Hepatic stellate cell (primary cell): ENCODE data around the gene CKMT2.

Experiments used
- DNase-seq: peaks from one replicate; pipeline ENCODE4 v3.0.0; 2011; ENCODE audit warnings: low spot score

Gene CKMT2

DNA sequence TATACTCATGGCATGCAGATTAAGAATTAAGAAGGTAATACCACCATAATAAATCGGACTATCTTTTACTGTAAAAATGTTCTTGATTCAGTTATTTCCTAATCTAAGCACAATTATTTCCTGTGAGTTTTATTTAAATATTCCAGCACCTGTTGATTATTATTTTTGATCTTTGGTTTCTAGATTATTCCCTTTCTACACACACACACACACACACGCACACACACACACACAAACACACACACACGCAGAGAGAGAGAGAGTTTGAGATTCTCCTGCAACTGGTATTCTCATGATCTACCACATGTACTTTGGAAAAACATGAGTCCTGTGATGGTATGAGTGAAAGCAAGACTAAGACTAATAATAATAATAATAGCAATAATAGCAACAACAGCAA lies 17.0 kb upstream of the CKMT2 start:
- no peak for DNase-seq

DNA sequence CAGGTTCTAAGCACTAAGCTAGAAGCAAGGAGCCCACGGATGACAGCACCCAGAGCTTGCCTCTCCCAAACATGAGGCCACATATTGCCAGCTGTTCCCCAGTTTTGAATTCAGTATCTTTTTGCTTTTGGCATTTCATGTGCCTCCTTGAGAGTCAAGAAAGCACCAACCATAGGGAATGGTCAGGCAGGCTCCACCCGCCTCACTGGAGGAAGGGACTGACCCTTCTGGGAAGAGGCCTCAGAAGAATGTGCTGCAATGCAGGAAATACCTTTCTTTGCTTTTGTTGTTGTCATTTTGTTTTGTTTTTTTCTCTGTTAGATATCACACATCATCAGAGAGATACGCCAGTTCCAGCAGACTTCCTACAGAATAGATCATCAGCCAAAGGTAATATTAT lies 13.7 kb upstream of the CKMT2 start:
- no peak for DNase-seq

DNA sequence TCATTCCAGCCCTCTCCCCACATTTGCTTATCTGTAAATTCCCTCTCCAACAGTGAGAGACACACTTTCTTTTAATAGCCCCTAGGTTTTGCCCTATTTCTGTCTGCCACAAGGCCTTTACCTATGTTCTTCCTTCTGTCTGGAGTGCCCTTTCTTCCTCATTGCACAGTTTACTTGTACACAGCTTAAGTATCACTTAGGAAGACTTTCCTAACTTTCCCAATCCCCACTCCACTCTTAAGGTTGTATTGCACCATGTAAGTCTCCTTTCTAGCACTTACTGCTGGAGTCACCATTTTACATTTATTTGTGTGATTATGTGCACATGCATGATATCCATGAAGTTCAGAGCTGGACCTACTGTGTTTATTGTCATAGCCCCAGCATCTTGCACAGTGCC lies 10.8 kb upstream of the CKMT2 start:
- DNase-seq: no peak

DNA sequence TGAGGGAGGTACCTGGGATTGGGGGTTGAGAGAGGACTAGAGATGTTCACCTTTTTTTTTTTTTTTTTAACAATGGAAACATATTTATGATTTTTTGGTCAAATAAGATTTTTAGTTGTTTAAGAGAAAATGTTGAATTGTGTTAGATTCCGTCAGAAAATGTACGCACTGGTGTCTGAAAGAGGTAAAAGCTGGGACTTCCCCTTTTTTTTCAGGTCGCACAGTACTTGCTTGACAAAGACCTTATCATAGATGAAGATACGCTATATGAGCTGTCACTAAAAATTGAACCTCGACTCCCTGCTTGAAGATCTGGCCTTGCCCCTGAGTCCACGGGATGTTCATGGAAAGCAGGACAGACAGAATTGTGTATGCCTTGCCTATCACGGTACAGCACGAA lies 7.7 kb upstream of the CKMT2 start:
- DNase-seq: no peak

DNA sequence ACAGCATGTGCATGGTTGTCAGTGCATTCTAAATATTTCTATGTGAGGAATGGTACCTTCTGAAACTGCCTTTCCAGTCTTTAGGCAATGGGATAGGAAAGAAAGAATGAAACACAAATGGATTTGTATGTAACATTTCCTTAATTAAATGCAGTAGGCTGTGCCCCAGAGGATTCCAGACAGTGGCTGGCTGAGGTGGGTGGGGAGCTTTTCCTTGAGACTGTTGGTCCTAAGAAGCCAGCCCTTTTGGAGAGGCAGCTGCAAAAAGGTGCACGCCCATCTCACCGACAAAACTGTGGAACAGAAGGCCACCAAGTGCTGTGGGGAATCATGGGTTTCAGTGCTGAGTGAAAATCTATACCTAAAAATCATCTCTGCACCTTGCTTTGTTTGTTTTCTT lies 6.8 kb upstream of the CKMT2 start:
- DNase-seq: no peak

DNA sequence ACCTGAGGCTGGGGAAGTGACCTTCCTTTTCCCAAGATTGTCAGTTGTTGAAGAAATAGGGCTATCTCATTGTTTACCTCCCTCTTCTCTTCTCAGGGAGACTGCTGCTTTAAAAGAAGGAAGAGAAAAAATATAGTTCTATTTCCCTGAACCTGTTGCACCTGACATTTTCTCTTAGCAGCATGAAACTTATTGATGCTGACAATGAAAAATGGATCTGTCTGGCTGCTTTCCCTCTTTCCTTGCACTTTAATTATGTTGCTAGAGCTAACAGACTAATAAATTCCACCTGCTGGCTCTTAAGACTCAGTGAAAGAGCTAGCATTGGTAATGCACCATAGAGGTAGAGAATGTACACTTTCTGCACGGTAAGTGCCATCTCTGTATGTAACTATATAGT lies 6.2 kb upstream of the CKMT2 start:
- no peak for DNase-seq

- DNase-seq: no peak
Observed at GRCh38 chr5:81228084-81228483, 5.0 kb upstream of the CKMT2 start.

GRCh38 chr5:81230416-81230815 lies 2.7 kb upstream of the CKMT2 start:
- no peak for DNase-seq

- peak; percentile 73 for DNase-seq
Observed at GRCh38 chr5:81232464-81233079, 550 bp upstream of the CKMT2 start.

GRCh38 chr5:81234299-81234698 lies 1.2 kb downstream of the CKMT2 start:
- DNase-seq: no peak

DNA sequence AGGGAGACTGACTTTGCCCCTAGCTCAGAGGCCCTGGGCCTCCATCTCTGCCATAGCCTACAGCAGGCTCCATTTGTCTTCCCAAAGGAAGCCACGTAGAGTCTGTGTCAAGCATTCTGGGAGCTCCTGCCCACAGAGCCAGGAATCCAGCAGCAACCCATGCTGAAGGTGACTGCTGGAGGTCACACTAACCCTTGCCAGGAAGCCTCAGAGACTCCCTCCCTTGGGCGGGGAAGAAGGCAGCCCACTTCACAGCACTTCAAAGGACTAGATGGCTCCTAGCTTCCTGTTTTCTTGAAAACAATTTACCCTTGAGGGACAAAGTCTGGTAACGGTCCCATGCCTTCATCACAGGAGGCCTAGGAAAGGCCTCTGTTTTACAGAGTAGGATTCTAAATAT lies 1.7 kb downstream of the CKMT2 start:
- no peak for DNase-seq

- no peak for DNase-seq
Observed at GRCh38 chr5:81235287-81236072, 2.4 kb downstream of the CKMT2 start.

DNA sequence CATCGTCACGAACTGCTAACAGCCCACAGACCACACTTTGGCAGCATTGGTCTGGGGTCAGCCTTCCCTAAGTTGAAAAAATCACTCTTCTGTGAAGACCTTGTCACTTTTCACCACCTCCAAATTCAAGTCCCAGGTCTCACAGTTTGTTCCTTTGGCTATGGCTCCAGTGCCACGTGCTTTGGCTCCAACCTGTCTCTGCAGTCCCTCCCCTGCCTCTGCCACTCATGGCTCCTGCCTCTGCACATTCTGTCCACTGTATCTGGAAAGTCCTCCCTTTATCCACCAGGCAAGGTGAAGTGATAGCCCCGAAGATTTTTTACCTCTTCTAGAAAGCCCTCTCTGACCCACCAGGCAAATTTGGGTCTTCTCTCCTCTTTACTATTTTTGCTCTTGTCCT lies 5.3 kb downstream of the CKMT2 start:
- no peak for DNase-seq

DNA sequence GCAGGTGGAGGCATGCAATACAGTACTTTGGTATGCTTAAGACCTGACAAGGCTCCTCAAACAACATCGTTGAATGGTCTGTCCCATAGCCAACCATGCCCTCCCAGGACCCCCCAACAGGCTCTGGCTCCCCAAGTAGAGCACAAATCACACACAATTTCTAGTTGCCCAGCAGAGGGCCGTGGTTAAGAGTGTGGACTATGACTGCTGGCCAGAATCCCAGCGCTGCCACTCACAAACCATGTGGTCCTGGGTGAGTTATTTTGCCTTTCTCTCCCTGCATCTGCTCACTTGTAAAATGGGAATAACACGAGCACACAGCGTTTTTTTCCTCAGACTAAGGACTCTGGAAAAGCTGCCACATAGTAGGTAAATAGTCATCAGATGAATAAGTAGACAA lies 6.5 kb downstream of the CKMT2 start:
- no peak for DNase-seq

DNA sequence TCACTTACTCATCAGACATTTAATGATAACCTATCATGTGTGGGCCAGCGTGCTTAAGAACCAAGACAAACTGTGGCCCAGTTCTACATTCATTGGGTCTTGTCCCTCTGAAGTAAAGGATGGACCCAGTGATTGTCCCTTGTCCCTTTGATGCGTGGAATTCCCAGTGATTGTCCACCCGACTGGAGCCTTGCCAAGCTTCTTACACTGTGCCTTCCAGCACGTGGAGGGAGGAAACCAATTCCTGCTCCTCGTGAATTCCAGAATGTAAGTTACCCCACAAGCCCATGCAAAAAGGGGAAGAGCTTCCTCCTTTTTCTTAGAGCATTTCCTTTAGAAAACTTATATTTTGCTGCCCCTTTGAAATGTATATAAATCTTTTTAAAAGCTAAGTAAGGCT lies 7.9 kb downstream of the CKMT2 start:
- DNase-seq: no peak

DNA sequence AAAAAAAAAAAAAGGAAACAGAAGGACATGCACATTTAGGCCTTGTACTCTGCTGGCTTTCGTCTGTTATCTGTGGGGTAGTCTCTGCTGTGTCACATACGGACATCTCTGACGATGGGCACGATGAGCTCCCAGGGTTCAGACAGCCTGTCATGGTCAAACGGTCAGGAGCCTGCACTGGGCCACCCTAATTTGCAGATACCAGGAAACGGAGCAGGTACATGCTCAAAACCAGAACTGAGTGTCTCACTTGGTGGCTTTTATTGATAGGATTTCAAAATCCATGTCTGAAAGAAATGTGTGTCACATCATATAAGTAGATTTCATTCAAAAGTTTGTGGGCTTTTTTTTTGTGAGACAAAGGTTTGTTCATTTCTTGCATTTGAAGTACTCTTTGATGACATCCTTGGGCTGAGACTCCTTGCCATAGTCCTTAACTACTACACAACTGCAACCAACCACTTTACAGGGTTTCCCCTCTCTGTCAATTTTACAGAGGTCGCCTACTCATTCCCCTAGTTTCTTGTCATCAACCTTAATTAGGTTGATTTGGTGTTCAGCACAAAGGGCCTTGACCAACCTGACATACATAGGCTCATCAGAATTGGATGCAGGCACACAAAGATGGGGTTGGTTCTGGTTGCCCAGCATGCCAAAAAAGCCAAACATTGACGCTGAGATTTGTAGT lies 9.0 kb downstream of the CKMT2 start:
- DNase-seq: no peak

- no peak for DNase-seq
Observed at GRCh38 chr5:81242906-81243436, 9.8 kb downstream of the CKMT2 start.

GRCh38 chr5:81244451-81244850 lies 11.3 kb downstream of the CKMT2 start:
- no peak for DNase-seq

GRCh38 chr5:81245871-81246235 lies 12.7 kb downstream of the CKMT2 start:
- no peak for DNase-seq

DNA sequence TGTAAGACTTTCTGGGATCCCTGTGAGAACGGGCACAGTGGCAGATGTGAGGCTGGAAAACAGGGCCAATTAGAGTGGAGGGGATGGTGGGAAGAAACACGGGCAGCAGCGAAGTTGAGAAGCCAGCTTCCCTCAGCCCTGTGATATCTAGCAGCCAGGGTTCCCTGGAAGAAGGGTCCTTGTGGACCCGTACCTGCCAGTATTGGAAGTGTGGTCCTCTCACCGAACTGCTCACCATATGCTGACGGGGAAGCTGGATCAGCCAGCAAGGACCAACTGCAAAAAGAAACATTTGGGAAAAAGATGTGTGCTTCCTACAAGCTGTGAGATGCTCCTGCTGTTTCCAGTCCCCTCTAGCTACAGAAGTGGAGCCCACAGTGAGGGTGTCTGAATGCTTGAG lies 13.6 kb downstream of the CKMT2 start:
- DNase-seq: no peak

- no peak for DNase-seq
Observed at GRCh38 chr5:81247441-81247972, 14.4 kb downstream of the CKMT2 start.

DNA sequence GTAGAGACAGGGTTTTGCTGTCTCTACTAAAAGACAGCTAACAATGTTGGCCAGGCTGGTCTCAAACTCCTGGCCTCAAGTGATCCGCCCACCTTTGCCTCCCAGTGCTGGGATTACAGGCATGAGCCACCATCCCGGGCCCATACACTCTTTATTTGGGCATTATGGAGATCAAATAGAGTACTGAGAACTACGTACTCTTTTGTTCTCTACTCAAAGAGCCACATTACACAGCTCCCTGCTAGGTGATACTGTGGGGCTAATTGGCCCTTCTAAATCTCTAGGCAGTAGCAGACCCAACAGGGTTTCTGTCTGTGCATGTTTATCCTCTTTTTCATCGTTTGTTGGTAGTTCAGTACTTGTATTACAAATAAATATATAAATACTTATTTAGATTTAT lies 16.1 kb downstream of the CKMT2 start:
- DNase-seq: no peak

GRCh38 chr5:81250004-81250403 lies 16.9 kb downstream of the CKMT2 start:
- DNase-seq: no peak
